PC-9 (cell line): ENCODE results near the gene CDK8. TPM values are rescaled to one million over a fixed set of nuclear protein-coding genes. Genes with fewer than 3 reads are reported as not detected.

Experiments
- BruUV-seq: library from RNA; stranded (reverse); fragments of 400-500 nt; replicated peaks from 2 replicates; lab custom pipeline; 2021; lab: Mats Ljungman, UMichigan
- CTCF ChIA-PET: fragments of 300-600 bp; sonication (Branson Sonifier 250); formaldehyde crosslinking; loops from one replicate; lab custom pipeline; 2022; ENCODE audit warnings: antibody characterized with exemption; lab: Charles Lee
- POLR2A ChIA-PET: fragments of 300-600 bp; sonication (Branson Sonifier 250); formaldehyde crosslinking; loops from one replicate; lab custom pipeline; 2022; ENCODE audit warnings: antibody characterized with exemption; ENCODE audit not compliant: unreplicated experiment; lab: Charles Lee
- DNase-seq, 2 experiments: peaks; one replicate each; pipeline versions ENCODE4 v3.0.0 to v3.0.0-alpha.2; 2015 to 2022; ENCODE audit warnings: mixed read lengths in 1 of 2
- H2AFZ ChIP-seq: fragments of 200-600 bp; sonication (generic); 2 replicates; pipeline ENCODE4 v1.8.1; 2017; ENCODE audit warnings: antibody characterized with exemption
- H3F3A ChIP-seq: fragments of 200-600 bp; sonication (generic); 2 replicates; pipeline ENCODE4 v1.8.1; 2017; ENCODE audit warnings: antibody characterized with exemption, mild to moderate bottlenecking, low read depth; ENCODE audit not compliant: insufficient read depth
- H3K27ac ChIP-seq: fragments of 200-600 bp; sonication (generic); 2 replicates; pipeline ENCODE4 v1.6.1; 2016; ENCODE audit warnings: mixed run types
- H3K27me3 ChIP-seq: fragments of 200-600 bp; sonication (generic); 2 replicates; pipeline ENCODE4 v1.6.1; 2016; ENCODE audit warnings: low read depth, mixed run types; ENCODE audit not compliant: insufficient read depth
- H3K36me3 ChIP-seq: fragments of 200-600 bp; sonication (generic); 2 replicates; pipeline ENCODE4 v1.6.1; 2016; ENCODE audit warnings: low read depth, mixed run types
- H3K4me1 ChIP-seq: fragments of 200-600 bp; sonication (generic); replicated peaks from 2 replicates; pipeline ENCODE4 v1.6.1; 2016; ENCODE audit warnings: mixed run types; ENCODE audit not compliant: insufficient read depth
- H3K4me2 ChIP-seq: fragments of 200-600 bp; sonication (generic); 2 replicates; pipeline ENCODE4 v1.6.1; 2017; ENCODE audit warnings: mixed run types
- H3K4me3 ChIP-seq: fragments of 200-600 bp; sonication (generic); 2 replicates; pipeline ENCODE4 v1.6.1; 2016; ENCODE audit warnings: mixed run types
- H3K79me2 ChIP-seq: fragments of 200-600 bp; sonication (generic); 2 replicates; pipeline ENCODE4 v1.6.1; 2017; ENCODE audit warnings: low read depth, mixed run types
- H3K9me2 ChIP-seq: fragments of 200-600 bp; sonication (generic); 2 replicates; pipeline ENCODE4 v1.8.1; 2017; ENCODE audit warnings: mild to moderate bottlenecking; ENCODE audit not compliant: insufficient read depth
- H3K9me3 ChIP-seq: fragments of 200-600 bp; sonication (generic); 2 replicates; pipeline ENCODE4 v1.8.1; 2016; ENCODE audit warnings: low read depth; ENCODE audit not compliant: insufficient read depth
- H4K20me1 ChIP-seq: fragments of 200-600 bp; sonication (generic); 2 replicates; pipeline ENCODE4 v1.8.1; 2017; ENCODE audit not compliant: insufficient read depth
- EZH2 ChIP-seq: fragments of 200-600 bp; sonication (generic); IDR thresholded peaks from 2 replicates; pipeline ENCODE4 v1.8.0; 2017; ENCODE audit warnings: antibody characterized with exemption, low read depth
- intact Hi-C: fragments of 100-400 bp; cut with micrococcal nuclease; formaldehyde crosslinking; loops from one replicate; pipeline ENCODE4 v1.10.0; 2022; ENCODE audit not compliant: unreplicated experiment
- total RNA-seq: library from RNA; stranded (reverse); gene quantifications from 2 replicates; pipeline ENCODE4 v1.2.3, GENCODE V29; 2021
- TF ChIP-seq, protein P1 (sequence below): fragments of 200-600 bp; sonication (generic); conservative IDR thresholded peaks from 2 replicates; pipeline ENCODE4 v1.6.1; 2017; ENCODE audit warnings: mixed run types, antibody characterized with exemption, mild to moderate bottlenecking, moderate library complexity

The CDK8 gene
- total RNA-seq, 1 experiment from 2014 or later: 14.8 TPM

DNA sequence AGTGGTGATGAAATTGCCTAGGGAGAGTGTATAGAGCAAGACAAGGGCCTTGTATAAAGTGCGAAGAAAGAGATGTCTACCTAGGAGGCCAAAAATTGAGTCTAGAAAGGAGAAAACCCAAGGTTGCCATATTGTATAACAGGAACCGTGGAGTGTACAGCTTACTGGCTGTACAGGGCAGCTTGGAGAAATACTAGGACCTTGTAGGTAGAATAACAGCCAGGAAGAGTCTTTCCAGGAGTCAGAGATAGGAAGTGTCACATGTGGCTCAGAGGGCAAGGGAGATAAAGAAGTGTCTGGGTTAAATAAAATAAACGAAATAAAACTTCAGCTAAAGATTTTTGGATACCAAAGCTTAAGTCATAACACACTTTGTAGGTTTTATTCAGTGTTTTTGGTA lies 12.4 kb downstream of the CDK8 start:
- Histone ChIP-seq H3K4me2 (no peak overlapping the region), H3K27me3 (no peaks in the 10 kb centered on the region), H3K4me3 (no peak overlapping the region), H3K9me3 (no peaks in the 10 kb centered on the region), H4K20me1 (peaks cover 42% of the 10 kb centered on the region), H3K4me1 (no peaks in the 10 kb centered on the region), H3K27ac (no peak overlapping the region), H3K79me2 (peaks cover 97% of the 10 kb centered on the region), H3F3A (no peaks in the 10 kb centered on the region), H3K9me2 (no peaks in the 10 kb centered on the region), H3K36me3 (no peaks in the 10 kb centered on the region), H2AFZ (no peak overlapping the region)
- no peak for DNase-seq
- intact Hi-C loops: no loop called here
- CTCF ChIA-PET: no interaction called here
- TF ChIP-seq, protein P1, sequence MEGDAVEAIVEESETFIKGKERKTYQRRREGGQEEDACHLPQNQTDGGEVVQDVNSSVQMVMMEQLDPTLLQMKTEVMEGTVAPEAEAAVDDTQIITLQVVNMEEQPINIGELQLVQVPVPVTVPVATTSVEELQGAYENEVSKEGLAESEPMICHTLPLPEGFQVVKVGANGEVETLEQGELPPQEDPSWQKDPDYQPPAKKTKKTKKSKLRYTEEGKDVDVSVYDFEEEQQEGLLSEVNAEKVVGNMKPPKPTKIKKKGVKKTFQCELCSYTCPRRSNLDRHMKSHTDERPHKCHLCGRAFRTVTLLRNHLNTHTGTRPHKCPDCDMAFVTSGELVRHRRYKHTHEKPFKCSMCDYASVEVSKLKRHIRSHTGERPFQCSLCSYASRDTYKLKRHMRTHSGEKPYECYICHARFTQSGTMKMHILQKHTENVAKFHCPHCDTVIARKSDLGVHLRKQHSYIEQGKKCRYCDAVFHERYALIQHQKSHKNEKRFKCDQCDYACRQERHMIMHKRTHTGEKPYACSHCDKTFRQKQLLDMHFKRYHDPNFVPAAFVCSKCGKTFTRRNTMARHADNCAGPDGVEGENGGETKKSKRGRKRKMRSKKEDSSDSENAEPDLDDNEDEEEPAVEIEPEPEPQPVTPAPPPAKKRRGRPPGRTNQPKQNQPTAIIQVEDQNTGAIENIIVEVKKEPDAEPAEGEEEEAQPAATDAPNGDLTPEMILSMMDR: no peak
- TF ChIP-seq EZH2: no peak
- BruUV-seq: no TSS peak
- POLR2A ChIA-PET: no interaction called here

DNA sequence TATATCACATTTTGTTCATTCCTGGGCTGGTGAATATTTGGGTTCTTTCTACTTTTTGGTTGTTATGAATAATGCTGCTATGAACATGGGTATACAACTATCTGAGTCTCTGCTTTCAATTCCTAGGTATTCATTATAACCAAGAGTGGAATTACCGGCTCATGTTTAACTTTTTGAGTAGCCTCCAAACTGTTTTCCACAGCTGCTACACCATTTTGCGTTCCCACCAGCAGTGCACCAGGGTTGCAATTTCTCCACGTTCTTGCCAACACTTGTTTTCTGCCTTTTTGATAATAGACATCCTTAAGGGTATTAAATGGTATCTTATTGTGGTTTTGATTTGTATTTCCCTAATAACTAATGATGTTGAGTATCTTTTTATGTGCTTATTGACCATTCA lies 16.8 kb downstream of the CDK8 start:
- DNase-seq: no peak
- H3K9me3 ChIP-seq: no peaks in the 10 kb centered on the region
- peaks cover 35% of the 10 kb centered on the region for H4K20me1 ChIP-seq
- H3K27me3 ChIP-seq: no peaks in the 10 kb centered on the region
- intact Hi-C loops: no loop called here
- H3K4me3 ChIP-seq: no peak overlapping the region
- H3K36me3 ChIP-seq: no peaks in the 10 kb centered on the region
- no peak overlapping the region for H3K4me2 ChIP-seq
- H3K79me2 ChIP-seq: peaks cover 92% of the 10 kb centered on the region
- H2AFZ ChIP-seq: no peak overlapping the region
- H3K9me2 ChIP-seq: no peaks in the 10 kb centered on the region
- BruUV-seq: no TSS peak
- H3F3A ChIP-seq: no peaks in the 10 kb centered on the region
- ChIA-PET POLR2A (no interaction called here), CTCF (no interaction called here)
- H3K4me1 ChIP-seq: no peaks in the 10 kb centered on the region
- TF ChIP-seq EZH2: no peak
- TF ChIP-seq, protein P1: no peak
- no peak overlapping the region for H3K27ac ChIP-seq

DNA sequence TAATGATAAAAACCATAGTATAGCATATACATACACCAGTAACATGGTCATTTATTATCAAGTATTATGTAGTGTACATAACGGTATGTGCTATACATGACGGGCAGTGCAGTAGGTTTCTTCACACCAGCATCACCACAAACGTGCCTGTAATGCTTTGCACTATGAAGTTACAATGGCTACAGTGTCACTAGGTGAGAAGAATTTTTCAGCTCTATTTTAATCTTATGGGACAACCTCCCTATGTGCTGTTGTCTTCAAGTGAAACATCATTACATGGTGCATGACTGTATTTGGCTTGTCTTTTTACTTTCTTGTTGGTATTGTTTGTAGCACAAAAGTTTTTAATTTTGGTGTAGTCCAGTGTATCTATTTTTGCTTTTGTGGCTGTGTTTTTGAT lies 18.7 kb downstream of the CDK8 start:
- ChIA-PET CTCF (no interaction called here), POLR2A (no interaction called here)
- no peaks in the 10 kb centered on the region for H3K4me1 ChIP-seq
- no peak overlapping the region for H3K4me3 ChIP-seq
- peaks cover 33% of the 10 kb centered on the region for H4K20me1 ChIP-seq
- intact Hi-C loops: no loop called here
- no peaks in the 10 kb centered on the region for H3K9me2 ChIP-seq
- no peak overlapping the region for H2AFZ ChIP-seq
- no peak overlapping the region for H3K27ac ChIP-seq
- no TSS peak for BruUV-seq
- H3K79me2 ChIP-seq: peaks cover 77% of the 10 kb centered on the region
- no peaks in the 10 kb centered on the region for H3K27me3 ChIP-seq
- TF ChIP-seq, protein P1: no peak
- TF ChIP-seq EZH2: no peak
- DNase-seq: no peak
- no peaks in the 10 kb centered on the region for H3K9me3 ChIP-seq
- H3F3A ChIP-seq: no peaks in the 10 kb centered on the region
- no peak overlapping the region for H3K4me2 ChIP-seq
- no peaks in the 10 kb centered on the region for H3K36me3 ChIP-seq
